Subcutaneous adipose tissue (tissue), 4 donors: ENCODE results near the gene CFAP46. TPM values are rescaled to one million over a fixed set of nuclear protein-coding genes. Genes with fewer than 3 reads are reported as not detected.

Experiments
- CTCF ChIP-seq: fragments of 450-650 bp; IDR thresholded peaks from one replicate; pipeline ENCODE4 v1.5.1; 2016; ENCODE audit warnings: low read depth, mild to moderate bottlenecking, control low read depth, antibody characterized with exemption, moderate library complexity
- total RNA-seq, 4 donors: library from RNA; depleted of rRNA; stranded (reverse); fragments of >200 nt; gene quantifications; one replicate each; pipeline ENCODE4 v1.1.0, GENCODE V29; 2016

CFAP46 gene
- total RNA-seq, 4 donors from 2014 or later: not detected

- TF ChIP-seq CTCF: no peak
These were observed 53.4 kb downstream of the CFAP46 start for GRCh38 chr10:132888898-132889490.

GRCh38 chr10:132886211-132887099 is 55.9 kb downstream of the CFAP46 start:
- TF ChIP-seq CTCF: no peak

- TF ChIP-seq CTCF: no peak
These were observed 56.7 kb downstream of the CFAP46 start for GRCh38 chr10:132885451-132886210.

DNA sequence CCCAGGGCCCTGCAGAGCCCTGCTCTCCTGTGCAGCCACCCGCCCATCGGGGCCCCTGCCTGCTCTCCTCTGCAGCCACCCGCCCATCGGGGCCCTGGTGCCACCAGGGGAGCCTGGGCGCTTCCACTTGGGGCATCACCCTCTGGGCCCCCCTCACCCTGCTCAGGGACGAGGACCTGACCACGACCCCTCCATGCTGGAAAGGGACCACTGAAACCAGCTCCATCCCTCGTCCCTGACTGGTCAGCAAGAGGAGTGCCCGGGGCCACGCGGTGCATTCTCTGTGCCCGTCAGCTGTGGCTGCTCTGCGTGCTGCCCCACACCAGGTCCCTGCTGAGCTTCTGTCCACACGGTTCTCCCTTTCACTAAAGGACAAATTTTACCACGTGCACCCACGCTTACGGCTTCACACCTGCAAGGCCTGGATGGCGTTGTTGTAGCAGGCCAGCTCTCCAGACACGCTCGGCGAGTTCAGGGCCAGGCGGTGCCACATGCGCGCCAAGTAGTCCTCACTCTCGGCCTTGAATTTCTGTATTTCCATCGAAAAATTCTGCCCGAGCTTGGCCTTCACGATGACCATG is 57.6 kb downstream of the CFAP46 start:
- no peak for TF ChIP-seq CTCF

DNA sequence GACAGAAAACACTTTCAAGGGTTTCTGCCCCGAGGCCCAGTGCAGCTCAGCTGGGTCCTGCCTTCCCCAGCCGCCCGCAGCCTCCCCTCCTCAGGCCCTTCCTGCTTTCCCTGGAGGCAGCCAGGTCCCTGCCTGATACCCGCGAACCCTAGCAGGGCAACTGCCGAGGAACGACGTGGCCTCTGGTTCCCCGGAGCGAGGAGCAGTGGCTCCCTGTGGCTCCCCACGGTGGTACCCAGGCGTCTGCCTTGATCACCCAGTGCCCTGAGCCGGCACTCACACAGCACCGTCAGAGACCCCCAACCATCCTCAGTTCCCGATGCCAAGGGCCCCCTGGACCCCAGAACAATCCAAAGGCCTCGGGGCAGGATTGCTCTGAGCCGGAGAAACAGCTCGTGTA is 58.3 kb downstream of the CFAP46 start:
- TF ChIP-seq CTCF: no peak

DNA sequence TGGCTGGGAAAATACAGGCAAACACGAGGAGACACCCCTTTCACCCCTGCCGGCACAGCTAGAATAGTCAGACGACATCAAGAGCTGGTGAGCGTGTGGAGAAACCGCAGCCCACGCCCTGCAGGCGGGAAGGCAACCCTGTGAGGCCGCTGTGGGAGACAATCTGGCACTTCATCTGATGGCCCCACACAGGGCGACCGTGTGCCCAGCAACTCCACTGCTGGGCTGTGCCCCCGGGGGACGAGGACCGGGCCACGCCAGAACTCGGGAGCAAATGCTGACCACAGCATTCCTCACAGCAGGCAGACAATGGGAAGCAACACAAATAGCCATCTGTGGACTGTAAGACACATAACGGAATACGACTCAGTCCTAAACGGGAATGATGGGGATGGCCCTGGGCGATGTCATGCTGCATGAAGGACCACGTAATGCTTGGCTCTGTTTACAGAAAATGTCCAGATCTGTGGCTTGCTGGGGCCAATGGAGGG is 58.9 kb downstream of the CFAP46 start:
- no peak for TF ChIP-seq CTCF
